CD4-positive, alpha-beta T cell treated with Interleukin-17A for 4 hours (primary cell): ENCODE data around the gene CACNA1C.
A peak's percentile ranks its signal among the peaks of the same experiment; 100 is the strongest.

Experiments
- DNase-seq: peaks from one replicate; pipeline ENCODE4 v3.0.0-alpha.2; 2020; ENCODE audit warnings: mixed read lengths

Gene CACNA1C

GRCh38 chr12:2640281-2640680 lies 587.5 kb downstream of the CACNA1C start:
- no peak for DNase-seq

GRCh38 chr12:2640709-2641108 lies 587.9 kb downstream of the CACNA1C start:
- DNase-seq, result no peak

GRCh38 chr12:2641207-2641606 lies 588.4 kb downstream of the CACNA1C start:
- DNase-seq, result peak; percentile 11

GRCh38 chr12:2641761-2642160 lies 589.0 kb downstream of the CACNA1C start:
- no peak for DNase-seq

- no peak for DNase-seq
These were observed 589.5 kb downstream of the CACNA1C start for GRCh38 chr12:2642176-2642892.

GRCh38 chr12:2642896-2643425 lies 590.2 kb downstream of the CACNA1C start:
- DNase-seq, result no peak

GRCh38 chr12:2643576-2644135 lies 590.9 kb downstream of the CACNA1C start:
- no peak for DNase-seq

- DNase-seq, result no peak
These were observed 592.1 kb downstream of the CACNA1C start for GRCh38 chr12:2644683-2645405.

GRCh38 chr12:2645460-2645859 lies 592.7 kb downstream of the CACNA1C start:
- no peak for DNase-seq

GRCh38 chr12:2646341-2646740 lies 593.6 kb downstream of the CACNA1C start:
- DNase-seq, result no peak

- DNase-seq, result no peak
These were observed 594.4 kb downstream of the CACNA1C start for GRCh38 chr12:2647186-2647585.

GRCh38 chr12:2648406-2648805 lies 595.6 kb downstream of the CACNA1C start:
- no peak for DNase-seq

- no peak for DNase-seq
These were observed 596.6 kb downstream of the CACNA1C start for GRCh38 chr12:2649201-2650030.

GRCh38 chr12:2650261-2651067 lies 597.7 kb downstream of the CACNA1C start:
- DNase-seq, result no peak

GRCh38 chr12:2651068-2651965 lies 598.5 kb downstream of the CACNA1C start:
- DNase-seq, result no peak

- no peak for DNase-seq
These were observed 599.2 kb downstream of the CACNA1C start for GRCh38 chr12:2652011-2652400.

GRCh38 chr12:2652401-2653081 lies 599.8 kb downstream of the CACNA1C start:
- no peak for DNase-seq

- DNase-seq, result no peak
These were observed 600.7 kb downstream of the CACNA1C start for GRCh38 chr12:2653461-2653965.

GRCh38 chr12:2654311-2654710 lies 601.5 kb downstream of the CACNA1C start:
- no peak for DNase-seq

- DNase-seq, result no peak
These were observed 602.0 kb downstream of the CACNA1C start for GRCh38 chr12:2654741-2655140.
